Upper lobe of right lung (tissue), 1 donor: Measurements from ENCODE around the gene C3AR1. TPM values are rescaled to one million over a fixed set of nuclear protein-coding genes. Genes with fewer than 3 reads are reported as not detected.
"Not testable (repeated sequence)": the region's sequence is repeated elsewhere in the genome, so short reads cannot be mapped to it uniquely, and the experiment has no call there.

Source experiments
- ATAC-seq: fragments of 200-7000 bp; cut with Tn5 transposase; one replicate; pipeline ENCODE4 v1.9.1; 2020; ENCODE audit warnings: mild to moderate bottlenecking, moderate library complexity
- DNase-seq: peaks from one replicate; pipeline ENCODE4 v3.0.0-alpha.2; 2020
- H3K27ac ChIP-seq: fragments of 200-600 bp; one replicate; pipeline ENCODE4 v1.8.0; 2022
- H3K27me3 ChIP-seq: fragments of 200-600 bp; one replicate; pipeline ENCODE4 v1.8.0; 2022; ENCODE audit warnings: mild to moderate bottlenecking
- H3K36me3 ChIP-seq: fragments of 200-600 bp; one replicate; pipeline ENCODE4 v1.8.0; 2022
- H3K4me1 ChIP-seq: fragments of 200-600 bp; one replicate; pipeline ENCODE4 v1.8.0; 2022
- H3K4me3 ChIP-seq: fragments of 200-600 bp; one replicate; pipeline ENCODE4 v1.8.0; 2022; ENCODE audit warnings: mild to moderate bottlenecking
- H3K9me3 ChIP-seq: fragments of 200-600 bp; one replicate; pipeline ENCODE4 v1.8.0; 2022
- CTCF ChIP-seq: fragments of 200-600 bp; IDR thresholded peaks from one replicate; pipeline ENCODE4 v1.8.0; 2022; ENCODE audit warnings: antibody characterized with exemption
- intact Hi-C: fragments of 100-400 bp; cut with DNase I; formaldehyde crosslinking; loops from one replicate; pipeline ENCODE4 v1.11.0; 2022
- total RNA-seq: library from RNA; stranded (reverse); fragmentation: NEBNext Ultra II Directional; extraction: Animal tissue kit (Norgen Biotek cat#: 25700); gene quantifications from one replicate; pipeline ENCODE4 v1.2.1, GENCODE V29; 2021
- donor health status: DM: no; HTN: yes; CAD: no; lungs with severe emphysema.

C3AR1 gene
- total RNA-seq, 1 donor from 2014 or later = 45.0 TPM

DNA sequence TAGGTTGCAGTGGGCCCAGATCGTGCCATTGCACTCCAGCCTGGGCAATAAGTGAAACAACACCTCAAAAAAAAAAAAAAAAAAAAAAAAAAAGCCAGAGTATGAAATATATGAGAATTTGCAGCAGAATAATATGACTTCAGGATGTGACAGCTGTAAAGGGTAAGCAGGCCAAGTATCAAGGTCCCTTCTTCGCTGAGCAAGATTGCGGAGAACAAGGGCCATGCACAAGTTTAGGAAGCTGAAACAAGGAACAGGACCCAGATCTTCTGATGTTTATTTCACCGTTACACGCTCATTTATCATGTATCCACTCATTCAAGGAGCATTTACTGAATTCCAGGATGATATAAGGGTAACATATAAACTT, 34.3 kb downstream of the C3AR1 start:
- Histone ChIP-seq H3K9me3 (no peaks in the 10 kb centered on the region), H3K4me1 (peaks cover 41% of the 10 kb centered on the region), H3K4me3 (peak overlapping the region; percentile 77), H3K27me3 (no peaks in the 10 kb centered on the region), H3K36me3 (peaks cover 7% of the 10 kb centered on the region), H3K27ac (peak overlapping the region; percentile 93)
- no peak for DNase-seq
- TF ChIP-seq CTCF = no peak
- intact Hi-C loops = no loop called here
- no peak for ATAC-seq

- H3K9me3 ChIP-seq, ATAC-seq, H3K27me3 ChIP-seq, H3K27ac ChIP-seq, intact Hi-C loops, H3K36me3 ChIP-seq, H3K4me3 ChIP-seq, DNase-seq: not testable (repeated sequence)
- H3K4me1 ChIP-seq = peaks cover 33% of the 10 kb centered on the region
These were observed 35.1 kb downstream of the C3AR1 start for GRCh38 chr12:8031017-8031416.

- intact Hi-C loops = no loop called here
- Histone ChIP-seq H3K4me3 (no peak overlapping the region), H3K9me3 (no peaks in the 10 kb centered on the region), H3K27ac (no peak overlapping the region), H3K4me1 (peaks cover 25% of the 10 kb centered on the region), H3K36me3 (no peaks in the 10 kb centered on the region), H3K27me3 (no peaks in the 10 kb centered on the region)
- no peak for DNase-seq
- no peak for TF ChIP-seq CTCF
- no peak for ATAC-seq
These were observed 36.0 kb downstream of the C3AR1 start for GRCh38 chr12:8030189-8030588.

- no peaks in the 10 kb centered on the region for H3K9me3 ChIP-seq
- DNase-seq = no peak
- no peaks in the 10 kb centered on the region for H3K27me3 ChIP-seq
- TF ChIP-seq CTCF = no peak
- no peak overlapping the region for H3K4me3 ChIP-seq
- ATAC-seq = no peak
- intact Hi-C loops = no loop called here
- H3K36me3 ChIP-seq = no peaks in the 10 kb centered on the region
- H3K27ac ChIP-seq = no peak overlapping the region
- H3K4me1 ChIP-seq = peaks cover 7% of the 10 kb centered on the region
These were observed 37.9 kb downstream of the C3AR1 start for GRCh38 chr12:8028267-8028666.

GRCh38 chr12:8027856-8028255, 38.3 kb downstream of the C3AR1 start:
- DNase-seq (no peak), ATAC-seq (no peak)
- H3K27me3 ChIP-seq = no peaks in the 10 kb centered on the region
- intact Hi-C loops = no loop called here
- H3K9me3 ChIP-seq = no peaks in the 10 kb centered on the region
- H3K4me3 ChIP-seq = no peak overlapping the region
- H3K4me1 ChIP-seq = peaks cover 7% of the 10 kb centered on the region
- H3K36me3 ChIP-seq = no peaks in the 10 kb centered on the region
- TF ChIP-seq CTCF = no peak
- no peak overlapping the region for H3K27ac ChIP-seq

- Histone ChIP-seq H3K4me1 (peaks cover under 1% of the 10 kb centered on the region), H3K27me3 (no peaks in the 10 kb centered on the region), H3K9me3 (no peaks in the 10 kb centered on the region), H3K36me3 (no peaks in the 10 kb centered on the region), H3K4me3 (peak overlapping the region; percentile 80), H3K27ac (peak overlapping the region; percentile 100)
- peak; percentile 94 for DNase-seq
- no peak for TF ChIP-seq CTCF
- ATAC-seq = peak; percentile 98
- intact Hi-C loops = no loop called here
These were observed 39.8 kb downstream of the C3AR1 start for GRCh38 chr12:8026291-8026900.
